ENCODE data around the gene PCDH1.
"Not testable (repeated sequence)": the region's sequence is repeated elsewhere in the genome, so short reads cannot be mapped to it uniquely, and the experiment has no call there.

Gene PCDH1

DNA sequence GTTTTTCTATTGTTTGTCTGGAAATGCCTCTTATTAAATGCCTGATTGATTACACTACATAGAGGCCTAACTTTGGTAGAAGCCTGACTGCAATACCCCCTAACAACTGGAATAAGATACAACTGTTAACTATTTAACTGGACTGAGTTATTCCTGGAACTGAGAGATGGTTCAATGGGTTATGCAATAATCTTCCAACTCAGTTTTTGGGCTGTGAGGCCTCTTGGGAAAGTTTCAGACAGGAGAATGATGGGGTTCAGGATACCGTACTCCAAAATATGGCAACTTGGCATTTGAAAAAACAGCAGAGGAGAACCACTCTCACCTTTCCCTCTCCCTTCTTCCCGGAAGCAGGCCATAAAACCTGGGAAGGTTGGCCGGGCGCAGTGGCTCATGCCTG lies 19.2 kb upstream of the PCDH1 start:
- TF ChIP-seq, protein P1, sequence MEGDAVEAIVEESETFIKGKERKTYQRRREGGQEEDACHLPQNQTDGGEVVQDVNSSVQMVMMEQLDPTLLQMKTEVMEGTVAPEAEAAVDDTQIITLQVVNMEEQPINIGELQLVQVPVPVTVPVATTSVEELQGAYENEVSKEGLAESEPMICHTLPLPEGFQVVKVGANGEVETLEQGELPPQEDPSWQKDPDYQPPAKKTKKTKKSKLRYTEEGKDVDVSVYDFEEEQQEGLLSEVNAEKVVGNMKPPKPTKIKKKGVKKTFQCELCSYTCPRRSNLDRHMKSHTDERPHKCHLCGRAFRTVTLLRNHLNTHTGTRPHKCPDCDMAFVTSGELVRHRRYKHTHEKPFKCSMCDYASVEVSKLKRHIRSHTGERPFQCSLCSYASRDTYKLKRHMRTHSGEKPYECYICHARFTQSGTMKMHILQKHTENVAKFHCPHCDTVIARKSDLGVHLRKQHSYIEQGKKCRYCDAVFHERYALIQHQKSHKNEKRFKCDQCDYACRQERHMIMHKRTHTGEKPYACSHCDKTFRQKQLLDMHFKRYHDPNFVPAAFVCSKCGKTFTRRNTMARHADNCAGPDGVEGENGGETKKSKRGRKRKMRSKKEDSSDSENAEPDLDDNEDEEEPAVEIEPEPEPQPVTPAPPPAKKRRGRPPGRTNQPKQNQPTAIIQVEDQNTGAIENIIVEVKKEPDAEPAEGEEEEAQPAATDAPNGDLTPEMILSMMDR (conservative IDR thresholded peaks at IDR 0.05; ENCODE audit: low read length): no peak
- no peak for DNase-seq (ENCODE audit: low read depth)
- H3K4me3 ChIP-seq (ENCODE audit: low read length): no peak overlapping the region

DNA sequence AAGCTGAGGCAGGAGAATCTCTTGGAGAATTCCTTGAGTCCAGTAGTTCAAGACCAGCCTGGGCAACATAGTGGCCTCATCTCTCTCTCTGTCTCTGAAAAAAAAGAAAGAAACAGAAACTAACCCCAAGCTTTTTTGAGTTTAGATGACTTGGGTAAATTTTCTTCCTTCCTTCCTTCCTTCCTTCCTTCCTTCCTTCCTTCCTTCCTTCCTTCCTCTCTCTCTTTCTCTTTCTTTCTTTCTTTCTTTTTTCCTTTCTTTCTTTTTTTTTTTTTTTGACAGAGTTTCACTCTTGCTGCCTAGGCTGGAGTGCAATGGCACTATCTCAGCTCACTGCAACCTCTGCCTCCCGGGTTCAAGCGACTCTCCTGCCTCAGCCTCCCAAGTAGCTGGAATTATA lies 12.2 kb upstream of the PCDH1 start:
- DNase-seq (ENCODE audit: low read depth); H3K4me3 ChIP-seq (ENCODE audit: low read length): not testable (repeated sequence)

DNA sequence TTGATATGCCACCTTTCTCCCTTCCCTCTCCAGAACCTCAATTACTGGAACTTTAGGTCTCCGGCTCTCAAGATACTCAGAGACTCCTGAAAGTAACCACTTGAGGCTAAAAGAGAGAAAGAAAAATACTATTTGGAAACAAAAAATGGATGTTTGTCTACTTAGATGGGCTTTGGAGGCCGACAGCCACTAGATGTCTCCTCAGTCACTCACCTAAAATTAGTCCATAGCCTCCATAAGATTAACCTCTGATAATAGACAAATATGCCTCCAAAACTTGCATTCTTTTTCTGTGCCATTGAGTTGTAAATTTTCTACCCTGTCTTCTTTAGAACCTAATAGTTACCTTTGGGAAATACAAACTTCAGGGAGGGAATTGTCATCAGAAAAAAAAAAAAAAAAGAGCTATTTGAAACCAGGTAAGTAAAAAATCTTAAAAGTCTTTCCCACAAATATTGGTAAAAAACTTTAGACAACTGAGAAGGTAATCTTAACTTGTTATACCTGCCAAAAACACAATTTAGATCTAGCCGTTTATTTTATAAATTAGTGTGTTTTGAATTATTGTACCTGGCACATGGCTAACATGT lies 11.2 kb upstream of the PCDH1 start:
- TF ChIP-seq, protein P1 (conservative IDR thresholded peaks at IDR 0.05; ENCODE audit: low read length): peak; percentile 59
- H3K4me3 ChIP-seq (ENCODE audit: low read length): no peak overlapping the region
- no peak for DNase-seq (ENCODE audit: low read depth)

DNA sequence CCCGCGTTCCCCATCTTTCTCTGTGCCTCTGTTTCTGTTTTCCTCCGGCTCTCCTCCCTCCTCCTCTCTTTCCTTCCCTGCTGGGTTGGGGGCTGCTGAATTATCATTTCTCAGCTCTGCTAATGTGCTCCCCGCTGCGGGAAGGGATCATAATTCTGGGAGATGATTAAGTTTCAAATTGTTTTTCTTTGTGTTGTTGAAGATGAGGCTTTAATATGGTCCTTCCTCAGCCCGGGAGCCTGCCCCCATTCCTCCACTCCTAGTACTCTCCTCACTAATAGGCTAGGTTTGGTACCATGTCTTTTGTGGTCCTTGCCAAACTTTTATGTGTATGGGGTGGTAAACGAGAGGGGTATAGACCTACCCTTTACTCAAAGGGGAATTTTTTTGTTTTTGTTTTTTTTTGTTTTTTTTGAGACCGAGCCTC lies 5.7 kb upstream of the PCDH1 start:
- TF ChIP-seq, protein P1 (conservative IDR thresholded peaks at IDR 0.05; ENCODE audit: low read length): no peak
- no peak overlapping the region for H3K4me3 ChIP-seq (ENCODE audit: low read length)
- no peak for DNase-seq (ENCODE audit: low read depth)

DNA sequence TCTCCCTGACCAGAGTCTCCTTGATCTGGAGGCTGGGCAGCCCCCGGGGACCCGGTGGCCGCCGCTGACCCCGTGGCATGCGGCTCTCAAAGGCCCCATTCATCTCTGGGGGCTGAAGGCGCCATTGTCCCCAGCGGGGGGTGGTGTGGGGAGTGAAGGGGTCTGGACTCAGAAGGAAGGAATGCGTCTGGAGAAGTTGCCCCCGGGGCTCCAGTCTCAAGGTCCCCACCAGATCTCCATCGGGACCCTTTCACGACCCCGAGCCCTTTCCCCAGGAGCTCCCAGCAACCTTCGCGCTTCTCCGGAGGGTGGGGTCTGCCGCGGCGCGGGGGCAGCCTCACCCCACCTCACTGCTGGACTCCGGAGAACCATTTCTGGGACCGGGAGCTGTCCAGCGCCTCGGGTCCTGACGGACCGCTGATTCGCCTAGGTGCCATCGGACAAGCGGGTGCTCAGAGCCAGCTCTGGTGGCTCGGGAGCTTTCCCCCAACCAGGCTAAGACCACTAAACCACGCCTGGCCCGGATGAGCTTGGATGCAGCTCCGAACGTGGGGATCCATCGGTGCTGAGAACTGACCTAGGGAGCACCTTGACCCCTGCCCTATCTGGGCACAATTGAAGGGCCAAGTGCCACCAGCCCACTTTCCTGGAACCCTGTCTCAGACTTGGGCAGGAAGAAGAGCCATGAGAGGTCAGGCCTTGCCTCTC lies 5.1 kb upstream of the PCDH1 start:
- no peak overlapping the region for H3K4me3 ChIP-seq (ENCODE audit: low read length)
- peak; percentile 11 for DNase-seq (ENCODE audit: low read depth)

DNA sequence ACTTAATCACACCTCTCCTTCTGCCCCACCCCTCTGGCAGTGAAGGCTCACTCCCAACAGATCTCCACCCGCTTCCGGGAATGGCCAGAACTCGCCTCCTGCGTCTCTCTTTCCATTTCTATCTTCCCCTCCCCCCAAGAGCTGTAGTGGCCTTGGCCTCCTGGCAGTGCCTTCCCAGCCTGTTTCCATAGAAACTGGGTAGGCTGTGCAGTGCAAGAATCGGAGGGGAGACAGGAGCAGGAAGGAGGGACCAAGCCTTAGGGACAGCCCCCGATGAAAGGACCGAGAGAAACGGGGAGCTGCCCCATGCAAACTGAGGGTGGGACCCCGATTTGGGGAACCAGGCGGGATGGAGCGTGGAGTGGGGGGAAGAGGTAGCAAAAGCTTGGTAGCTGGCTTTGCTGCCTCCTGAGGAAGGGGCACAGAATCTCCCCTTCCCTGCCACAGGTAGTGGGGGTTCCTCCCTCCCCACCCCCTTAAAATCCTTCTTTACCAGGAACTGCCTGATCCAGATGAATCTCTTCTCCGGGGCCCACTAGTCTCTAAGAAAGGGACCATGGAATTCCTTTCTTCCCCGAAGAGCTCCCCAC lies 4.5 kb upstream of the PCDH1 start:
- TF ChIP-seq, protein P1 (conservative IDR thresholded peaks at IDR 0.05; ENCODE audit: low read length): no peak
- no peak for DNase-seq (ENCODE audit: low read depth)

More for the DNA sequence above, 5.1 kb upstream of the PCDH1 start:
- TF ChIP-seq, protein P1 (conservative IDR thresholded peaks at IDR 0.05; ENCODE audit: low read length): no peak

DNA sequence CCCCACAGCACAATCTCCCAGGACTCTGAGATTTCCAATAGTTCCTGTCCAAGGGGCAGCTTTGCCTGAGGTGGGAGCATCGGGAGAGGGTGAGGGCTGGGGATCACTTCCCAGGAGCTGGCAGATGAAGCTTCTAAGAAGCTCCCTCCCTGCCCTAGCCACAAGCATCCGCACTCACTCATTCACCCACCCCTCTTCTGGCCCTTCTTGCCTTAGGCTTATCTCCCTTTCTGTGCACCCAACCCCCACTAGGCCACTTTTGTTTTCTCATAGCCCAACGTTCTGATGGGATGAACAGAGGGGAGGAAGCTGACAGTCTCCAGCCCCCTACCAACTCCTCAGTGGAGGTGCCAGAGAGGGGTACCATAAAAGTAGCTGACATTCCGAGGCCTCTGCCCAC lies 3.7 kb upstream of the PCDH1 start:
- H3K4me3 ChIP-seq (ENCODE audit: low read length): no peak overlapping the region
- TF ChIP-seq, protein P1 (conservative IDR thresholded peaks at IDR 0.05; ENCODE audit: low read length): no peak
- no peak for DNase-seq (ENCODE audit: low read depth)

More for the DNA sequence above, 4.5 kb upstream of the PCDH1 start:
- H3K4me3 ChIP-seq (ENCODE audit: low read length): no peak overlapping the region
